Gastroesophageal sphincter (tissue), 4 donors: ENCODE data around the gene ANKRD55. TPM values are rescaled to one million over a fixed set of nuclear protein-coding genes. Genes with fewer than 3 reads are reported as not detected.
"Not testable (repeated sequence)": the region's sequence is repeated elsewhere in the genome, so short reads cannot be mapped to it uniquely, and the experiment has no call there.

Experiments
- ATAC-seq: fragments of 150-250 bp; one replicate; pipeline ENCODE4 v1.9.1; 2016; ENCODE audit warnings: mild to moderate bottlenecking, moderate library complexity
- H3K27ac ChIP-seq, 4 donors: fragments of 200-600 bp; sonication (generic) in 3 of 4; 1 replicate in 3 of 4; 2 replicates in 1 of 4; pipeline ENCODE4 v1.5.1; 2016 to 2019
- H3K27me3 ChIP-seq: fragments of 200-600 bp; sonication (generic); one replicate; pipeline ENCODE4 v1.5.1; 2019
- H3K36me3 ChIP-seq, 2 donors: fragments of 200-600 bp; sonication (generic); one replicate each; pipeline ENCODE4 v1.5.1; 2019; ENCODE audit warnings: control low read depth in 1 of 2
- H3K4me1 ChIP-seq, 3 donors: fragments of 200-600 bp; sonication (generic); 1 replicate in 2 of 3; 2 replicates in 1 of 3; pipeline ENCODE4 v1.5.1; 2016 to 2019; ENCODE audit warnings: control low read depth in 2 of 3
- H3K4me3 ChIP-seq, 2 donors: fragments of 200-600 bp; sonication (generic); one replicate each; pipeline ENCODE4 v1.5.1; 2019; ENCODE audit warnings: mild to moderate bottlenecking in 1 of 2, moderate library complexity in 1 of 2
- H3K9me3 ChIP-seq, 3 donors: fragments of 200-600 bp; sonication (generic); one replicate each; pipeline ENCODE4 v1.5.1; 2017 to 2019; ENCODE audit warnings: control low read depth in 2 of 3
- CTCF ChIP-seq, 4 experiments: fragments of 200-600 bp in 2 of 4; fragments of 450-650 bp in 2 of 4; sonication (generic) in 1 of 4; IDR thresholded peaks; one replicate each; pipeline ENCODE4 v1.5.1; 2017 to 2019; ENCODE audit warnings: antibody characterized with exemption in 4 of 4, mild to moderate bottlenecking in 2 of 4, moderate library complexity in 2 of 4
- EP300 ChIP-seq: sonication (generic); formaldehyde crosslinking; IDR thresholded peaks from one replicate; pipeline ENCODE4 v1.6.1; 2017; ENCODE audit warnings: antibody characterized with exemption, mild to moderate bottlenecking
- POLR2A ChIP-seq, 2 donors: fragments of 450-650 bp; IDR thresholded peaks; one replicate each; pipeline ENCODE4 v1.6.1; 2017; ENCODE audit warnings: antibody characterized with exemption in 2 of 2, mild to moderate bottlenecking in 2 of 2, moderate library complexity in 1 of 2
- POLR2AphosphoS5 ChIP-seq: sonication (generic); formaldehyde crosslinking; IDR thresholded peaks from one replicate; pipeline ENCODE4 v1.6.1; 2017; ENCODE audit warnings: antibody characterized with exemption
- WGBS, 2 donors: methylation state at CpG; one replicate each; pipeline ENCODE4 v1.1.5; 2018; ENCODE audit warnings: low coverage in 1 of 2; 5-methylcytosine and 5-hydroxymethylcytosine counted together
- total RNA-seq, 4 donors: library from RNA; depleted of rRNA; stranded (reverse); fragments of >200 nt; gene quantifications; one replicate each; pipeline ENCODE4 v1.1.0, GENCODE V29; 2016

ANKRD55 gene
- total RNA-seq, 4 donors from 2014 or later = 0.27 TPM; not detected in 3

DNA sequence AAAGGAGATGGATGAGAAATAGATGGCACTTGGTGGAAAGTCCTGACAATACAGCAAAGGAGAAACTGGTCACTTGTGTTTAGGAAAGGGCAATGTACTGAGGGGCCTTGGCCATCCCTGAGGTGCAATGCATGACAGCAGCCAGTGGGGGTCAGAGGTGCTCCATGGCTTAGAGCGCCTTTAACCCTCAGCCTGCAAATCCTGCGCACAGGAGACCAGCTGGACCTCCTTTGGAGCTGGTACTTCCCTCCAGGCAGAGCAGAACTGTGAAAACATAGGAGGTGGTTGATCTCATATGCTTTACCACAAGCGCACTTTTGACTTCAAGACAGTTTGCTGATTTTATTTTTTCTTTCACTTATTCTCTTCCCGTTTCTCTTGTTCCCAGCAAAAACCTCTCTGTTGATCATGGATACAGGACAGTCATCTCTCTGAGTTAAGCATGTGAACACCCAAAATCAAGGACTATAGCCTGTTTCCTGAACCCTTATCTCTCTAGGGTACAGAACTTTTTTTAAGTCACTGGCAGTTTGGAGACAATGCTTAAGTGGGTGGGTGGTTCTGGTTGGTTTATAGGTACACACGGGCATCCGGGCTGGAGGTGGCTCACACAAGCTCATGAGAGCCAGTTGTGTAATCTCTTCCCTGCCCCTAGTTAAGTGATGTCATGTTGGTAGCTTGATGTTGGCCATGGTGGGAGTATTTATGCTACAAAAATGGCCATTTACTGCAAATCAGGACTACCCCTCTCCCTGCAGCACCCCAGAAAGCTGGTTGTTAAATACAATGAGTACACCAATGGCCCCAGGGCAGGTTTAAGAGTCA lies 37.6 kb upstream of the ANKRD55 start:
- no peaks in the 10 kb centered on the region for H3K9me3 ChIP-seq
- H3K27me3 ChIP-seq = no peaks in the 10 kb centered on the region
- 17 to 69% methylated on average over 1 to 4 of the region's 6 CpGs for WGBS, 2 donors
- H3K4me1 ChIP-seq = peaks cover 0 to 17% (median 0%) of the 10 kb centered on the region in 3 donors
- H3K4me3 ChIP-seq = no peak overlapping the region
- no peaks in the 10 kb centered on the region for H3K36me3 ChIP-seq
- peak; percentile 94 for ATAC-seq
- peak overlapping the region in 1 of 4 donors; percentile 27 for H3K27ac ChIP-seq
- TF ChIP-seq EP300 (no peak), CTCF (IDR thresholded peaks at IDR 0.05) (peak; percentile 92 to 99 (median 96))

DNA sequence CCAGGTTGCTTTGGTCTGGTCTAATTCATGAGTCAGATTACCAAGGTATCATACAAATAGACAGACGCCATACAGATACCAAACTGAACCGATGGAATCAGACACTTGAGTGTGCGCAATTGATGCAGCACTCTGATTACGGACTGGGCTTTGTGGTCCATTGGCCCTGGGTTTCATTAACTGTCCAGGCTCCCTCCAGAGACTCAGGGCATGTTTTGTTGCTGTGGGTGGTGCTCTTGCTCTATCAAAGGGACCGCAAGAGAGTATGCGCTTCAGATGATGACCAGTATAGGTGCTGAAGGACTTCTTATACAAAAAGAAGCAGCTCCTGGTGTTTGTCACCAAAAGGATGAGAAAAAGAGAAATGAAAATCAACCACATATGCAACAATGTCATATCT lies 36.9 kb upstream of the ANKRD55 start:
- no peak for ATAC-seq
- Histone ChIP-seq H3K4me1 (peaks cover 0 to 17% (median 0%) of the 10 kb centered on the region in 3 donors), H3K27me3 (no peaks in the 10 kb centered on the region), H3K27ac (no peak overlapping the region), H3K4me3 (no peak overlapping the region), H3K36me3 (no peaks in the 10 kb centered on the region), H3K9me3 (no peaks in the 10 kb centered on the region)
- TF ChIP-seq POLR2AphosphoS5 = no peak
- TF ChIP-seq POLR2A (IDR thresholded peaks at IDR 0.05) = no peak
- no peak for TF ChIP-seq CTCF (IDR thresholded peaks at IDR 0.05)
- no peak for TF ChIP-seq EP300
- WGBS, 2 donors = 77 to 100% methylated on average over 2 to 6 of the region's 6 CpGs

DNA sequence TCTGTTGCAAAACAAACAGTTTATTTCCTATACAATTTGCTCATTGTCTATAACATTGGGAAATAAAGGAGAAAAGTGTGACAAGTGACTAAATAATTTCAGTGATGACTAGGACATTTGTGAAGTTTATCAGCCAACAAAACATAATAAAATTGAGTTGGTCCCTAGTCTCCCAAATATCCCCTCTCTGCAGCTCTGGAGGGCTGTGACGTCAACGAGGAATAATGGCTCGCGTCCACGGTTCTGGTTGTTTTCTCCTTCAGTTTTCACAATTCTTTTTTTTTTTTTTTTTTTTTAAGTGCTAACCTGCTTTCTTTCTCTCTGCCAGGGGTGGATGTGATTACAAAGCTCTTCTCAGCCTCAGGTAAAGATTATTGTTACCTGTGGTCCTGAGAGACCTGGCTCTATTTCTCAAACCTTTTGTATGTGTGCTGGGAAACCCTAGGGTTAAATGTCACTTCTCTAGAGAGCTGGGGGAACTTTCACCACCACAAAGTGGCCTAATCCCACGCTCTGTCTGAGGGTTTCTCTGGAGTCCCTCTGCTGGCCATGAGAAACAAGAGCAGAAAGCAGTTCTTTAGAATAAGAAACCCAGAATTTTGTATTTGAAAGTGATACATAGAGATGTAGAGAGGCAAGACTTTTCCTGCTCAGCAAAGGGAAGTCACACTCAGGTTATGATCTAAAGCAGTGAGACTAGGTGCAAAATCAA lies 36.2 kb upstream of the ANKRD55 start:
- TF ChIP-seq POLR2A (IDR thresholded peaks at IDR 0.05) (no peak), CTCF (IDR thresholded peaks at IDR 0.05) (peak in 3 of 4 experiments; percentile 30 to 53 (median 48))
- no peak overlapping the region for H3K4me3 ChIP-seq
- peaks cover 0 to 17% (median 0%) of the 10 kb centered on the region in 3 donors for H3K4me1 ChIP-seq
- peak; percentile 46 for ATAC-seq
- no peaks in the 10 kb centered on the region for H3K27me3 ChIP-seq
- no peak overlapping the region for H3K27ac ChIP-seq
- WGBS, 2 donors = 27 to 41% methylated on average over 5 to 6 of the region's 6 CpGs
- no peaks in the 10 kb centered on the region for H3K9me3 ChIP-seq
- no peaks in the 10 kb centered on the region for H3K36me3 ChIP-seq

- peaks cover 0 to 17% (median 0%) of the 10 kb centered on the region in 3 donors for H3K4me1 ChIP-seq
- not testable (repeated sequence) for H3K27ac ChIP-seq, H3K36me3 ChIP-seq, ATAC-seq, H3K27me3 ChIP-seq, H3K4me3 ChIP-seq, H3K9me3 ChIP-seq
- 92 to 94% methylated on average over 2 of the region's 3 CpGs for WGBS, 2 donors
Observed at GRCh38 chr5:56268707-56269106, 35.6 kb upstream of the ANKRD55 start.

DNA sequence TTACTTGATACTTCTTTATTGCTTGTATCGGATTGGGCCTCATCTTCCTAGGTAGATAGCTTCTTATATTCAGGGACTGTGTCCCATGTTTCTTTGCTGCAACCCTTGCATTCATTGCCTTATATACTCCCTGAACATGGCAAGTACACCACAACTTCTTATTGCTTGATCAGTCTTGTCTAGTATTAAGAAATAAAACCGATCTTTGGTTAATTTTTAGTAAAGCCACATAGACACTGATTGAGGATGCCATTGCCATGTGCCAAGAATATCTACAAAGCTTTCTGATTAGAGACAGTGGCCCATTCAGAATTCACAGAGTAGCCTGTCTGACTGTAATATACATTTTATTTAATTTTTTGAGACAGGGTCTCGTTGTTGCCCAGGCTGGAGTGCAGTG lies 34.7 kb upstream of the ANKRD55 start:
- Histone ChIP-seq H3K9me3 (no peaks in the 10 kb centered on the region), H3K27me3 (no peaks in the 10 kb centered on the region), H3K36me3 (no peaks in the 10 kb centered on the region), H3K4me1 (peaks cover 0 to 17% (median 0%) of the 10 kb centered on the region in 3 donors), H3K4me3 (no peak overlapping the region), H3K27ac (no peak overlapping the region)
- ATAC-seq = no peak
- TF ChIP-seq EP300 (no peak), CTCF (IDR thresholded peaks at IDR 0.05) (no peak), POLR2A (IDR thresholded peaks at IDR 0.05) (no peak), POLR2AphosphoS5 (no peak)
- WGBS, 2 donors = 80 to 96% methylated on average over 3 of the region's 3 CpGs
